ENCODE results near the gene ARRB2.

- no peak for TF ChIP-seq GTF2F1 (IDR thresholded peaks at IDR 0.05; ENCODE audit: borderline replicate concordance, low read depth, low read length)
- TF ChIP-seq POLR2A (IDR thresholded peaks at IDR 0.05; ENCODE audit: control extremely low read depth in 1 of 2, low read depth in 2 of 2, low read length in 2 of 2) = no peak
- no peak for TF ChIP-seq YY1 (IDR thresholded peaks at IDR 0.05; ENCODE audit: low read depth, low read length)
- no peak for TF ChIP-seq CTCF (IDR thresholded peaks at IDR 0.05; ENCODE audit: control extremely low read depth in 1 of 3, insufficient read depth in 1 of 3, low read depth in 1 of 3, low read length in 3 of 3)
- no peak for TF ChIP-seq RBBP5 (IDR thresholded peaks at IDR 0.05; ENCODE audit: borderline replicate concordance, low read depth, low read length)
- TF ChIP-seq CEBPB (IDR thresholded peaks at IDR 0.05; ENCODE audit: low read depth, low read length) = no peak
- TF ChIP-seq ATF3 (IDR thresholded peaks at IDR 0.05; ENCODE audit: insufficient read depth, low read depth, low read length) = no peak
- TF ChIP-seq JUN (IDR thresholded peaks at IDR 0.05; ENCODE audit: low read depth, low read length) = no peak
- TF ChIP-seq RAD21 (IDR thresholded peaks at IDR 0.05 in 1 of 2, conservative IDR thresholded peaks at IDR 0.05 in 1 of 2; ENCODE audit: low read depth in 2 of 2, low read length in 2 of 2) = no peak
- no peak for TF ChIP-seq BRCA1 (IDR thresholded peaks at IDR 0.05; ENCODE audit: low read depth, low read length)
- TF ChIP-seq POLR2AphosphoS5 (IDR thresholded peaks at IDR 0.05; ENCODE audit: low read depth, low read length) = no peak
- no peak for TF ChIP-seq EZH2 (IDR thresholded peaks at IDR 0.05; ENCODE audit: low read depth, low read length, severe bottlenecking)
- TF ChIP-seq RFX5 (IDR thresholded peaks at IDR 0.05; ENCODE audit: borderline replicate concordance, low read depth, low read length) = no peak
- no peak for TF ChIP-seq KDM5A (IDR thresholded peaks at IDR 0.05; ENCODE audit: low read length)
Observed at GRCh38 chr17:4706121-4706520, 4.3 kb upstream of the ARRB2 start.

Data from H1 (cell line).